Hematopoietic multipotent progenitor cell treated with erythropoietin and hydrocortisone succinate and interleukin-3 and kit ligand, for 15 days (in vitro differentiated cells): Measurements from ENCODE around the gene NGFR.

Source experiments
- DNase-seq: peaks from one replicate; pipeline ENCODE4 v3.0.0-alpha.2; 2015; ENCODE audit warnings: low spot score

Gene NGFR

DNA sequence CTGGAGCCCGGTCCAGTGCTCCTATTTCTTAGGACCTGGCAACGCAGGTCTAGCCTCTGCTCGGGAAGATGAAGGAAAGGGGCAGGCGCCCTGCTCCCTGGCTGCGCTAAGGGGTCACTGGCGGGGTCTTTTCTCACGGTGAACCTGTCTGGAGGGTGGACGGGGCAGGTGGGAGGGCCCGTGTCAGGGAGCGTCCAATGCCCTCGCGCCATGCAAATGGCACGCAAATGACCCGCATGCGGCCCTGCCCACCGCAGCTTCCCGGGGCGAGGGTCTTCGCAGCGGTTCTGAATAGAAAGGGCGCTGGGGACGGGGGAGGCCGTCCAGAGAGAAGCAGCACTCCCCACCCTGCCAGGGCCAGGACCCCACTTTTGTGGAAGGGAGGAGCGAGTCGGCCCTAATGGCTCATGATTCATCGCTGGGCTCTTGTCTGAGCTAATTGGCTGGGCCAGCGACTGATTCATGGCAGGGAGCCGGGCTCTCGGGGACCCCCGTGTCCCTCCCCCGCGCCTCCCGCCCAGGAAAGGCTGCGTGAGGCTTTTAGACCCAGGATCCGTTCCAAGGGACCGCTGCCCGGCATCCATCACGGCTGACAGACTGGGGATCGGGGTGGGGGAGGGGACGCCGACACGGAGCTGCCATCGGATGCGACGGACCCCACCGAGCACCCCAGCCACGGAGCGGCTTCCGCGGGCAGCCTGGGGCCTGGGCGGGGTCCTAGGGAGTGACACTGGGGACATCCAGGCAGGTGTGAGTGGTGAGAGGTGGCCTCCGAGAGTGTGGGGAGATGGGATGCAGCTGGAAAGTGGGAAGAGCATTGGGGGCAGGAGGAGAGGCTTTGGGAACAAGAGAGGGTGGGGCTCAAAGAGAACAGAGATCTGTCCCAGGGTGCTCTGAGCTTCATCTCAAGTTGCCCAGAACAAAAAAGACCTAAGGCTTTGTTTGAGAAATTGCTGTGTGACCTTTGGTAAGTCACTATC, 25.0 kb upstream of the NGFR start:
- no peak for DNase-seq

DNA sequence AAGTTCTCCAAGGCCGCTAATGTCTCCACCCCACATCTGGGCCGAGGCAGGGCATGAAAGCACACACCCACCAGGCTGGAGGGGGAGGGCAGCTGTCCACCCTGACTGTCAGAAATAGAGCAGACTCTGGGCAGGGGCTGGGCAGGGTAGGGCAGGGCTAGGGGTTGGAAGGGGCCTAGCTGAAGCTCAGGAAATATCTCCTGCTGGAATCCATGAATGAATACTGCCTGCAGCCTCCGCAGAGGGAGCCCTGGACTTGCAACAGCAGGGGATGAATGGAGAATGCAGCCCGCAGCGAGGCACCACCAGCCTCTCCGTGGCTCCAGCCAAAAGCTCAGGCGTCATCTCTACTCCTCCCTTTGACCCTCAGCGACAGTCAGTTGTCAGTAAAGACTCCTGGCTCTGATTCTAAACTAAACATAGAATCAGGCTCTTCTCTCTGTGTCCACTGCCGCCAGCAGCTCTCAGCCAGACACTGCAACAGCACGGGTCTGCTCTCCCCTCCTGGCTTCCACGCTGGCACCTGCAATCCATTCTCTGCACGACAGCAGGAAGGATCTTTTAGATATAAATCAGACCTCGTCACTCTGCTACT, 23.9 kb upstream of the NGFR start:
- DNase-seq = no peak

DNA sequence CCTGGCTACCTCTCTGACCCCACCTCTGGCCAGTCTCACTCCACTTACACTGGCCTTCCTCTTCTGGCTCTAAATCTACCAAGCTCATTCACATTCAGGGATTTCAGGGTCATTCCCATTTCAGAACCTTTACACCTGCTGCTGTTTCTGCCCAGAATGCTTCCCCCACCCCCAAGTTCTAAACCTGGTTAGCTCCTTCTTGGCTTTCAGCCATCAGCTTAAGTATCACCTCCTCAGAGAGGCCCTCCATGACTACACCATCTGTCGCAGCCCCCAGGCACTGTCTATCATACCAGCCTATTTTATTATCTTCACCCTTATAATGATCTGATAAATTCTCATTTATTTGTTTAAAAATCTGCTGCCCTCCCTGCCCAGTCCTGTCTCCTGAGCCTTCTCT, 23.3 kb upstream of the NGFR start:
- DNase-seq = no peak

DNA sequence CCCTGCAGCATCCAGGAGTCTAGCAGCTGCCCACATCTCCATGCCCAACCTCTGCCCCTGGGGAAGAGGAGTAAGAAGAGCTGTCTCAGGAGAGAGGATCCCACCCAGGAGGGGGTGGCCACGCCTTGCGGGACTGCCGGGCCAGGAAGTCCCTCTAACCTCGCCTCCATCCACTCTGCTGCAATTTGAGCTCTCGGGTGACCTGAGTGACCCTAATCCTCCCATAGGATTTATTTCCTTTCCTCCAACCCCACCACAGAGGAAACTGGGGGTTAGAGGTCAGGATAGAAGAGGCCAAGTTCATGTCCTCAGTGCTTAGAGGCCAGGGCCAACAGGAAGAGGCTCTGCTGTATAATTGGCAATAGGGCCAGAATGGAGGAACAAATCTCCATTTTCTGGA, 22.6 kb upstream of the NGFR start:
- no peak for DNase-seq

DNA sequence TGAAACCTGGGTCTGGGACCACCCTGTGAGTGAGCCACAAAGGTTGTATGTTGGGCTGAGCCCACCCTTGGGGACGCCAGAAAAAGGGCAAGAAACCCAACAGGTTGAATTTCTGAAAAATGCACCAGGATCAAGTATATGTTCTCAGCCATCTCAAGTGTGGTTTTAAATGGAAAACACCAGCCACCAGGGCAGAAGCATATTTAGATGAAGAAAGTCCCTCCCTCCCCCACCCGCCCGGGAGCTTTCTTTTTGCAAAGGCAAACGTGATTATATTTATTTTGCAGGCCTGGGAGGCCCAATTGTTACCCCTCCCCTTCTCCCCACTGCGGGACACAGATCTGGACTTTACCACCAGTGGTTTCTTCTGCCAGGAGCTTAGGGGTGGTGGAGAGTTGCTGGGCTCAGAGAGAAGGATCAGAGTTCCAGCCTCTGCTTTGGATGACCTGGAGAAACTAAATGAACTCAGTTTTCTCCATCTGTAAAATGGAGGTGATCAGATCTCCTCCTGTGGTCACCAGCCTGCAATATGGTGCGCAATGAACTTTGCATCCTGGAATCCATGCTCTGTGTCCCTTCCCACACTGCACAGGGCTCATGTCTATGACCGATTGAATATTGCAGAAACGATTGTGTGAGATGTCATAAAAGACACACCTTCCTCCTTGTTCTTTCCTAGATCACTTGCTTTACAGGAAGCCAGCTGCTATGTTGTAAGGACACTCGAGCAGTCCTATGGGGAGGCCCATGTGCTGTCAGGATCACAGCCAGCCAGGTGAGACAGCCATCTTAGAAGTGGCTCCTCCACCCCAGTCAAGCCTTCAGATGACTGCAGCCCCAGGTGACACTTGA, 21.0 kb upstream of the NGFR start:
- DNase-seq = no peak

DNA sequence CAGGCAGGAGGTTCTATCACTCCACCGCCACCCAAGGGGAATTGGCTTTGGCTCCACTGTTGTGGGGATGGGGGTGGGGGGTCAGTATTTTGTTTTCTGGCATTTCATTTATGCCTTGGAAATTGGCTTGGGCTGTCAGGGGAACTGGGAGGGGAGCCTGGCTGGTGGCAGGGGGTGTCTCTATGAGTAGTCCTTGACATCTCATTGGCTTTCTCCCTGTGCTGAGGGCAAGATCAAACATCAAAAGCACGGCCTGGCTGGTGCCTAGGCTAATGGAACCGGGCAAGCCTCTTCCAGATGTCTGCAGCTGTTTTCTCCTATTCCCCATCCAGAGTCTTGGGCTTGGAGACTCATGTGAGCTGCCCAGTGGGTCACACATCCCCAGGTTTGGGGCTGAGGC, 17.4 kb upstream of the NGFR start:
- no peak for DNase-seq

DNA sequence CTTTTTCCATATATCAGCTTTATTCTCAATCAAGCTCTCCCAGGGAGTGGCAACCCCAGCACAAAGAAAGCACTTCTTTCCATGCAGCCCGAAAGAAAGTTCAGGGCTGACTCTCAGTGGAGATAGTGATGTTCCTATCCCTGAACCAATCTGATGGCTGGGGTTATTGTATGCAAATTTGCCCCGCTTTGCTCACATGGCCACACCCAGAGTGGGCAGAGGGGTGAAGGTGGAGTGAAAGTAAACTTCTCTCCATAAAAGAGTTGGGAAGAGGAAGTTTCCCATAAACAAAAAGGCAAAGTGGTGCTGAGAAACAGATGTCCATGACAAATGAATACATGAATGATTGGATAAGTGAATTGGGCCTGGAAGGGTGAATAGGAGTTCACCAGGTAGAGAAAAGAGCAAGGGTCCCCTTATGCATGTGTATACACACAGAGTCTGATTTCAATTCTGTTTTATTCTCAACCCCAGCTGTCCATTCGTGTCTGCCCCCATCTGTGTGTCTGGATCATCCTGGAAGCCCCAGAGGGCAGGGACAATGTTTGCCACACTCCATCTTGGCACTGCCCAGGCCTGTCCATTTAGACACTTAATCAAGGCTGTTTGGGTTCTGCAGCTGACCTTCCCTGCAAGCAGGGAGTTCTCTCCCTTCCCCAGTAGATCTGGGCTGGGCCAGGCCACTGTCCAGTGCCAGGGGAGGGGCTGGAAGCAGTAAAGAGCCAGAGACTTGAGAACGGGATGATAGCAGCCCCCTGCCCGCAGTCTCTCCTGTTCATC, 14.1 kb upstream of the NGFR start:
- DNase-seq = no peak

DNA sequence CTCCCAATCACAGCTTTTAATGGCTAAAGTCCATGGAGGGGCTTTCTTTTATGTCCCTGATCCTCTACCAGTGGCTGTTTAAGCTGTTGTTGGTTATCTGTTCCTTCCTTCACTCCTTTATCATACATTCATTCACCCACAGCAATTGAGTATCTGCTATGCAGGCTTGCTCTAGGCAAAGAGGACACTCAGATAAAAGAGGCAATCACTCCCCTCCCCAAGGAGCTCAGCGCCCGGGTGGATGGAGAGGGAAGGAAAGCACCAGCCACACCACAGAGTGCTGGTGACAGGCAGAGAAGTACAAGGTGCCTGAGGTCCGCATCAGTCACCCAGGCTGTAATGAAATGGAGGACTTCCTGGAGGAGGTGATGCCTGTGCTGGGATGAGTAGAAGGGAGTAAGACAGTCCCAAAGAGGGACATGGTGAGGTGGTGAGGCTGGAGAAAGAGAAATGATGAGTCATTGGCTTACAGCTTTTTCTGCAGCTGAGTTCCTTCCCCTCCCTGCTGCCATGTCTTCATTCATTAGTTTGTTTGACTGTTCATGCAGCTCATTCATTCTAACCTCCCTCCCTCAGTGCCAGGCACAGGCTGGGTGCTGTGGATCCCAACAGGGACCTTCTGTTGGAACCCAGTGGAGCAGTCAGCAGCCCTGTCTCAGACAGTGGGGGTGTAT, 12.8 kb upstream of the NGFR start:
- DNase-seq = no peak

DNA sequence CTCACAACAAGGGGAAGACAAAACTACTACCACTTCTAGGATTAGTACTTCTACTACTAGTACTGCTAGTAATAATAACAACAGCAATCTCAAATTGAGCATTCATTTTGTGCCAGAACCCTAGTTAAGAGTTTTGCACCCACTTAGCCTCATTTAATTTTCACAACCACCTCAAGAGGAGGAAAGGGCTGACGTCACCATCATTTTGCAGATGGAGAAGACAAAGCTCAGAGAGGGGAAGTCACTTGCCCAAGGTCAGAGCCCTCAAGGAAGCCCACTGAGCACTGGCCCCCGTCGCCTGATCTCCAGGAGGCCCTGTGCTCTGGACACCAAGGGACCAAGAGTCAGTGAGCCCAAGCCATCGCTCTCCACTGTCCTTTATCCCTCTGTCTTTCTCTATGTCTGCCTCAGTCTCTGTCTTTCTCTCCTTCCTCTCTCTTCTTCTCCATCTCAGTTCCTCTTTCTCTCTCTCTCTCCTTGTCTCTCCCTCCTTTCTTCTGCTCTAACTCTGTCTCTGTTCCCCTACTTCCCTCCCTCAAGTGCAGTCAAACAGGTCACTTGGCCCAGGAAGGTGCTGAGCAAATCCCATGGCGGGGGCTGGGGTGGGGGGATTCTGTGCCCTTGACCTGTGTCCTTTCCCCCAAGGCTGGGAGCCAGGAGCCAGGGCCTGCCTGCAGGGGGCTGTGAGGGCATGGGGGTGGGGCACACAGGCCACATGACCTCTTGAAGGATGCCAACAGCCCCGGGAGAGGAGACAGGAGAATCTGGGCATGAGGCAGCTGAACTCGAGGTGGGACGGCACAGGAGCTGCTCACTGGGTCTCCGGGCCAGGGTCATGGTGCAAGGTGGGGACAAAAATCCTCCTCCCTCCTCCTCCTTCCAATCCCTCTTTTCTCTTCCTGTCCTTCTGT, 11.2 kb upstream of the NGFR start:
- no peak for DNase-seq

DNA sequence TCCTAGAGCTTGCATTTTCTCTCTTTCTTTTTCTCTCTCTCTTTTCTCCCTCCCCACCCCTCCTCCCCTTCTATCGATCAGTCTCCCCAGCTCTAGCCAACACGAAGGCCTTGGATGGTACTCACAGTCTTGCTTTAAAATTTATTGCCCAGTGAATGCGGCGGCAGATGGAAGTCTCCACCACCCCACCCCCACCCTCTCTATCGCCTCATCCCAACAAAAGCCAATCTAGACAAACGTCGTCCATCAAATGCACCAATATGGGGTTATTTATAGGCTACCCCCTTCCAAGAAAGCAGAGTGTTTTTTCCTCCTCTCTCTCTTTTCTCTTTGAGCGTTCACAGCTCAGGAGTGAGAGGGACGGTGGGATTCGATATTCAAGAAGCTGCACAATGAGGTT, 10.5 kb upstream of the NGFR start:
- no peak for DNase-seq

DNA sequence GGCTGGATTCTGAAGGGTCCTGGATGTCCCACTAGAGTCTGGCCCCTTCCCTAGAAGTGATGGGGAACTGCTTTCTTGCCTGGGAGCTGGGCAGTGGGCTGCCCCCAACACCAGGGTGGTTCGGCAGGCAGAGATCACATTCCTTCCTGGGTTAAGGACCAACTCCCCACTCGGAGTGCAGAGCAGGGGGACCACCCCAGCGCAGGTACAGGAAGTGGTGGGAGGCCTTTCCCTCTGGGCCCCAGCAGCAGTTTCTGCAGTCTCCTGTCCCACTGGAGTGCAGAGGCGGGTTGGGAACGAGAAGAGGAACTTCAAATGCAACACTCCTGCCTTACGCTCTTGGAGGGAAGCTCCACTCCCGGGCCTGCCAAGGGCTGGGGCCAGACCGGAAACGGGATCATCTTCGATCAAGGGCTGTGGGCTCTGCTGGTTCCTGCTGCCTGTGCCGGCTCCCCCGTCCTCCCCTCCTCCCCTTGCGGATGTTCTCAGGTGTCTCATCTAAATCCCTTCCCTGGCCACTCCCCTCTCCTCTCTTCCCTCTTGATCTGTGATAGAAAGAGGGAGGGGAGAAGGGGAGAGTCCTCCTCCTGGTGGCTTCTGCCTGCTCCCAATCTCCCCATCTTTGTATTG, 9.0 kb upstream of the NGFR start:
- no peak for DNase-seq

DNA sequence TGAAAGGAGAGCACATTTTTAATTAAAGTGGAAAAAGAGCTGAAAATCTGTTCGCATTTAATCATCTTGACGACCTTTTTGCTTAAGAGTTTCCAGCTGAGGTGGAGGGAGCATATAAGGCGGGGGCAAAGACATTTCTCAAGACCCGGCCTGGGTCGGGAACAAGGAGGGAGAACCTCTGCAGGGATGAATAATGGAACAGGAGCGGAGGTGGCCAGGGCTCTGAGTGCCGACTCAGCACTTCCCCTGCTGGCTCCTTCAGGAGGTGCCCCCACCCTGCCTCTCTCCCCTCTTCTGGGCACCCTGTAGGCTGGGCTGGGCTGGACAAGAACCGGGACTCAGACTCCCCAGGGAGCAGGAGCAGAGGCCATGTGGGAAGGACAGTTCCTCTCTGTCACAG, 7.9 kb upstream of the NGFR start:
- no peak for DNase-seq

DNA sequence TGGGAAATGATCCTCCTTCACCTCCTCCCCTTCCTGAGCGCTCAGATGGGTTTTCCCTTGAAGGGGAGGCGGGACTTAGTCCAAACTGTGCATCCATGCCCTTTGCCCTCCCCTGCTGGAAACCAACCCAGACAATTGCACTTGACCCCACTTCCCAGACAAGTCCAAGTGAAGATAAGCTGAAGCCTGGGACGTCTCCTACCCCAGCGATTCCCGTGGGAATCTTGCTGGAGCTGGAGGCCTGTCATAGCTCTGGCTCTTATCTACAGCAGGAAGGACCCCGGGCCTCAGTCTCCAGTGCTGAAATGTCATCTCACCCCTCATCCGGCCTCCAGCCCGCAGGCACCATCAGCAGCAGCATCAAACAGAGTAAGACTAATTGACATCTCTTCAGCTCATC, 6.5 kb upstream of the NGFR start:
- DNase-seq = no peak

DNA sequence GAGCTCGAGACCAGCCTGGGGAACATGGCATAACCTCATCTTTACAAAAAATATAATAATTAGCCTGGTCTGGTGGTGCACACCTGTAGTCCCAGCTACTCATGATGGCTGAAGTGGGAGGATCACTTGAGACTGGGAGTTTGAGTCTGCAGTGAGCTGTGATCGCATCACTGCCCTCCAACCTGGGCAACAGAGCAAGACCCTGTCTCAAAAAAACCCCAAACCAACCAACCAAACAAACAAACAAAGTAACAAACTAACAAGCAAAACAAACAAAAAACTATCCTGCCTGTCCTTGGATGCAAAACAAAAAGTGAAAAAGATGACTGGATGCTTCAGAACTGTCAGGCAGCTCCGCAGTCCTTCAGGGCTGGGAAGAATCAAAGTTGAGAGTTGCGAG, 5.7 kb upstream of the NGFR start:
- no peak for DNase-seq

DNA sequence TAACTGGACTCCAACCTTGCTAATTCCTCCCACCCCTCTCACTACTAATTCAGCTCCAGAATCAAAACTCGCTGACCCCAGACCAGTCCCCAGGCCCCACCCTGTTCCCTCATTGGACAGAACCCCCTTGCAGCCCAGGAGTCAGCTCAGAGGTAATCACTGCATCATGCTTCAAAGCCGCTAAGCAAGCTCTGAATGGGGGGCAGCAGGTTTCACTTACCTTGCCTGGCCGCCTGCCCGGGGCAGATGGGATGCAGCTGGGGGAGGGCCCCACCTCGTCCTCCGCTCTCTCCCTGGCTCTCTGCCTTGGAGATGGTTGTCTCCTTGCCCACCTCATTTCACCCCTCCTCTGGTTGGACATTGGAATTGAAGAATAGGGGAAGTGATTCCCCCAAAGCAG, 4.8 kb upstream of the NGFR start:
- no peak for DNase-seq

DNA sequence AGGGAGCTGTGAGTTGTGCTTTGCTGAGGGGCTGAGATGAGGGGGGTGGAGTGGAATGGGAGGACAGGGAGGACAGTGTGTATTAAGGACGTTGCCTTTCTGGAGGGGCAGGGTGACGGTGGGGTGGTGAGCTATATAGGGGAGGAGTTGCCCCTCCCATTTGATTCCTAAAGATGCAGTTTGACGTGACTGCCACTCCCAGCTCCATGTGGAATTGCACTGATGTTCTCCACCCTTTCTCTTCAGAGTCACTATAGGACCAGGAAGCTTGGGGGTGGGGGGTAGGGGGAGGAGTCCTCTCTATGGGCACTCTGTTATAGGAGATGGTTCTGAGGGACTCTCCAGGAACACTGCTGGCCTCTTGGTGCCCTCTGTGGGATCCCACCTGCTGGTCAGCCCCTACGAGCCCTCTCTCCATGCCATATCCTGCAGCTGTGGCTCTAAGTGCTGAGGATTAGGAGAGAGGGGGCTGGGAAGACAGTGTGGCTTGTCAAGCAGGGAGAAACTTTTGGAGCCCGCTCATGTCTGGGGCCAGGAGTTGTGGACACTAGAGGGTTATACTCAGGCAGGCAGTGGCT, 3.8 kb upstream of the NGFR start:
- DNase-seq = no peak

DNA sequence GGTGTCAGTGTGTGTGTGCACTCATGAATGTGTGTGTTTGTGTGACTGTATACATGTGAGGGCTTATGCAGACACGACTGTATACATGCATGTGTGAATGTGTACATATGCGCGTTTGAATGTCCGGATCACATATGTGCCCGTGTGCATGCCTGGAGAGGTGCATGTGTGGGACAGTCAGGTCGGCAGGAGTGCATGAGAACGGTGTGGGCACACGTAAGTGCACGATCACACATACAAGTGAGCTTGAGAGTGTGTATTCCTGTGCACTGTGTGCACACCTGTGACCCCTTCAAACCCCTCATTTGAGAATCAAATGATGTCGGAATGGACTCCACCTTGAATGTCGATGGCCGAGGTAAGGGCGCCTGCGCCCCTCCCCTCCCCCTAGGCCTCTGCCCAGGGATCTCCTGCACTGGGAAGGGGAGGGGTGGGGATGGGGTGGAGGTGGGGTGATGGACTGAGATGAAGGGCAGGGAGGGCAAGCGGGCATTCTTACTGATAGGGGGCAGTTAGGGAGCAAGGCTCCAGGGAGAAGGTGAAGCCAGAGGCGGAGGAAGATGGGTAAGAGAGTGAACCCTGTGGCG, 601 bp upstream of the NGFR start:
- DNase-seq = no peak

DNA sequence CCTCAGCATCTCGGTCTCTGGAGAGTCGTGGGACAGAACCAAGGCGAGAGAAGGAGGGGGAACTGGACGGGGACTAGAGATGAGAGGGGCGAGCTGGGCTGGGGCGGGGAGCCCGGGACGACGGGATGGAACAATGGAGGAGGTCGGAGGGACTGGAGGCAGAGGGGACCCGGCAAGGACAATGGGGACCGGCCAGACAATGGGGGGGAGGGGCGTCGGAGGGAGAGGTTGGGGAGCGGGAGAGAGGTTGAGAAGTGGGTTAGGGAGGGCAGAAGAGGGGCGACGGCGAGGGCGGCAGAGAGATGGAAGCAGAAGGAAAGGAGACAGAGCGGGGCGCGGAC, 719 bp downstream of the NGFR start:
- DNase-seq = no peak

DNA sequence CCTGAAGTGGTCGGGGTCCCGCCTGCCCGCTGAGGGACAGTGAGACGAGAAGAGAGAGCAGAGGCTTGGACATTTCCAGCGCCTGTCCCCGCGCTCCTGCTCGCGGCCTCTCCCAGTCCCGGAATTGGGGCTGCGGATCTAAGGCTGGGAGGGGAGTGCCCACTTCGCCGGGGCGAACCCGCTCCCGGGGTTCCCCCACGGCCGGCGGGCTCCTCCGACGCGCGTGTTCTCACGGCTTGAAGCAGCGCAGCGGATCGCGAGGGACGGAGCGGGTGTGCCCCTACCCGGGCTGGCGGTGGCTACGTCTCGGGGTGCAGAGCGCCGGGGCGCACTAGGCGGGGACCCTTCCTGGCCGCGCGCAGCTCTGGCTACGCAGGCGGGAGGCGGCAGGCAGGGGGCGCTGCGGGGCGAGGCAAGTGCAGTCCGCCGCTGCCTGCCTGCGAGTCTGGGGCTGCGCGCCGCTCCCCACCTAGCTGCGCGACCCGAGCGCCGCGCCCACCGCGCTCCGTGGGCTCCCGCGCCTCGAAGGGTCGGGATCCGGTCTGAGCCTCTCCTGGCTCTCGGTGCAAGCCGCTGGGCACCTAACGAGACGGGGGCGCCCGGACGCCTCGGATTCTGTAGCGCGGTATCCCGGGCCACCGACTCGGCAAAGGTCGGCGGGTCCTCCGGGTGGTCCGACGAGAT, 1.2 kb downstream of the NGFR start:
- peak; percentile 34 for DNase-seq
